ENCODE results near the gene CAMTA1.

- no peak for TF ChIP-seq CTCF (IDR thresholded peaks at IDR 0.05; ENCODE audit: low read length)
- TF ChIP-seq EZH2phosphoT487 (IDR thresholded peaks at IDR 0.05; ENCODE audit: low read length): no peak
- no peak for TF ChIP-seq EZH2 (optimal IDR thresholded peaks at IDR 0.05; ENCODE audit: low read depth, low read length)
These were observed 700.0 kb downstream of the CAMTA1 start for GRCh38 chr1:7485086-7485780.
